Measurements from ENCODE around the gene SACM1L.

The SACM1L gene

DNA sequence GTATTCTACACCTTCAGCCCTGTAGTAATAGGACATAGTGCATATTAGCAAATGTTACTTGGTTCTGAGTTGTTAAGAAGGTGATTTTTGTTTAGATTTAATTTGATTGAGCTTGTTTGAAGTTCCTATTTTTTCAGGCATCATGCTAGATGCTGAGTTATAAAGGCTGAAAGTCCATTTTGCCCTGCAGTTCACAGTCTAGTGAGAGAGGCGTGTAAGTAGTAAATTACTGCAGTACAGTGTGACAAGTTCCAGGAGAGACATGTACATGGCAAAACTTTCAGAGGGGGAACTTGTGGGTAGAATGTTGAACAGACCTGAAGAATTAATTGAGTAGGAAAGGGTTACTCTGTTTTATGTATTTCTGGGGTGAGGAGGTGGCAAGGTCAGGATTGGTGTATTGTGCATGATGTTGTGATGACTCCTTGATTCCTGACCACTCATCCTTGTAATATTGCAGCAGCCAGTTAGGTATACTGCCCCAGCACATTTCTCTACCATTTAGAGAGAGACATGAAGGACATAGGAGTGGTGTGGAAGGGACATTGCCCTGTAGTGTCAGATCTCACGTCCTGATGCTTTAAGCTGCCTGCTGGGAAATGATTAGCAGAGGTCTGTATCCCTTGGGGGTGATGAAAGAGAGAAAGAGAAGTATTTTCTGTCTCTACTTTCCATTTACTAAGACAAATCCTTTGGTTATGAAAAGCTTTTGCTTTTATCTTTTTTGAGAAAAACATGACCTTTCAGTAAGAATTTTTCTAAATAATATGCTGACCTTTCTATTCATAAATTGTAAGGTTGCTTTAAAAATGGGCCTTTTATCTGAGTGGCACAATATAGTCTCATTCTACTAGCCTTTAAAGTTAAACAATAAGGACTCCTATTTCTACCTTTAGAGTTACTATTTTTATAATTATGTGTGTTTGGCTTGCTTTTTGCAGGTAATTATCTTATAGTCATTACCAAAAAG is 16.9 kb downstream of the SACM1L start:
- no peak for ATAC-seq
- TF ChIP-seq ZFP3 (CRISPR knock-in tag; IDR thresholded peaks at IDR 0.05) (no peak), TCF4 (CRISPR knock-in tag; IDR thresholded peaks at IDR 0.05; ENCODE audit: borderline replicate concordance) (no peak), ZFP30 (CRISPR knock-in tag; IDR thresholded peaks at IDR 0.05) (no peak), ARNTL (CRISPR knock-in tag; IDR thresholded peaks at IDR 0.05; ENCODE audit: borderline replicate concordance, low read depth) (no peak), OSR1 (CRISPR knock-in tag; IDR thresholded peaks at IDR 0.05) (no peak), TOX (CRISPR knock-in tag; IDR thresholded peaks at IDR 0.05; ENCODE audit: borderline replicate concordance) (no peak), PPARA (CRISPR knock-in tag; IDR thresholded peaks at IDR 0.05; ENCODE audit: borderline replicate concordance) (no peak), ESRRG (CRISPR knock-in tag; IDR thresholded peaks at IDR 0.05) (no peak), ZNF565 (CRISPR knock-in tag; conservative IDR thresholded peaks at IDR 0.05; ENCODE audit: low read depth) (no peak), BACH2 (CRISPR knock-in tag; IDR thresholded peaks at IDR 0.05; ENCODE audit: borderline replicate concordance) (no peak), ZC3H10 (CRISPR knock-in tag; IDR thresholded peaks at IDR 0.05) (no peak), ZNF70 (CRISPR knock-in tag; IDR thresholded peaks at IDR 0.05) (no peak)
- TF ChIP-seq, protein P1, sequence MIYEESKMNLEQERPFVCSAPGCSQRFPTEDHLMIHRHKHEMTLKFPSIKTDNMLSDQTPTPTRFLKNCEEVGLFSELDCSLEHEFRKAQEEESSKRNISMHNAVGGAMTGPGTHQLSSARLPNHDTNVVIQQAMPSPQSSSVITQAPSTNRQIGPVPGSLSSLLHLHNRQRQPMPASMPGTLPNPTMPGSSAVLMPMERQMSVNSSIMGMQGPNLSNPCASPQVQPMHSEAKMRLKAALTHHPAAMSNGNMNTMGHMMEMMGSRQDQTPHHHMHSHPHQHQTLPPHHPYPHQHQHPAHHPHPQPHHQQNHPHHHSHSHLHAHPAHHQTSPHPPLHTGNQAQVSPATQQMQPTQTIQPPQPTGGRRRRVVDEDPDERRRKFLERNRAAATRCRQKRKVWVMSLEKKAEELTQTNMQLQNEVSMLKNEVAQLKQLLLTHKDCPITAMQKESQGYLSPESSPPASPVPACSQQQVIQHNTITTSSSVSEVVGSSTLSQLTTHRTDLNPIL (CRISPR knock-in tag; IDR thresholded peaks at IDR 0.05; ENCODE audit: low read depth): no peak
- TF ChIP-seq, protein P2, sequence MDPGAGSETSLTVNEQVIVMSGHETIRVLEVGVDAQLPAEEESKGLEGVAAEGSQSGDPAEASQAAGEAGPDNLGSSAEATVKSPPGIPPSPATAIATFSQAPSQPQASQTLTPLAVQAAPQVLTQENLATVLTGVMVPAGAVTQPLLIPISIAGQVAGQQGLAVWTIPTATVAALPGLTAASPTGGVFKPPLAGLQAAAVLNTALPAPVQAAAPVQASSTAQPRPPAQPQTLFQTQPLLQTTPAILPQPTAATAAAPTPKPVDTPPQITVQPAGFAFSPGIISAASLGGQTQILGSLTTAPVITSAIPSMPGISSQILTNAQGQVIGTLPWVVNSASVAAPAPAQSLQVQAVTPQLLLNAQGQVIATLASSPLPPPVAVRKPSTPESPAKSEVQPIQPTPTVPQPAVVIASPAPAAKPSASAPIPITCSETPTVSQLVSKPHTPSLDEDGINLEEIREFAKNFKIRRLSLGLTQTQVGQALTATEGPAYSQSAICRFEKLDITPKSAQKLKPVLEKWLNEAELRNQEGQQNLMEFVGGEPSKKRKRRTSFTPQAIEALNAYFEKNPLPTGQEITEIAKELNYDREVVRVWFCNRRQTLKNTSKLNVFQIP (CRISPR knock-in tag; IDR thresholded peaks at IDR 0.05; ENCODE audit: borderline replicate concordance, low read depth): no peak
- TF ChIP-seq, protein P3, sequence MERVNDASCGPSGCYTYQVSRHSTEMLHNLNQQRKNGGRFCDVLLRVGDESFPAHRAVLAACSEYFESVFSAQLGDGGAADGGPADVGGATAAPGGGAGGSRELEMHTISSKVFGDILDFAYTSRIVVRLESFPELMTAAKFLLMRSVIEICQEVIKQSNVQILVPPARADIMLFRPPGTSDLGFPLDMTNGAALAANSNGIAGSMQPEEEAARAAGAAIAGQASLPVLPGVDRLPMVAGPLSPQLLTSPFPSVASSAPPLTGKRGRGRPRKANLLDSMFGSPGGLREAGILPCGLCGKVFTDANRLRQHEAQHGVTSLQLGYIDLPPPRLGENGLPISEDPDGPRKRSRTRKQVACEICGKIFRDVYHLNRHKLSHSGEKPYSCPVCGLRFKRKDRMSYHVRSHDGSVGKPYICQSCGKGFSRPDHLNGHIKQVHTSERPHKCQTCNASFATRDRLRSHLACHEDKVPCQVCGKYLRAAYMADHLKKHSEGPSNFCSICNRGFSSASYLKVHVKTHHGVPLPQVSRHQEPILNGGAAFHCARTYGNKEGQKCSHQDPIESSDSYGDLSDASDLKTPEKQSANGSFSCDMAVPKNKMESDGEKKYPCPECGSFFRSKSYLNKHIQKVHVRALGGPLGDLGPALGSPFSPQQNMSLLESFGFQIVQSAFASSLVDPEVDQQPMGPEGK (CRISPR knock-in tag; IDR thresholded peaks at IDR 0.05; ENCODE audit: borderline replicate concordance): no peak
- TF ChIP-seq, protein P4, sequence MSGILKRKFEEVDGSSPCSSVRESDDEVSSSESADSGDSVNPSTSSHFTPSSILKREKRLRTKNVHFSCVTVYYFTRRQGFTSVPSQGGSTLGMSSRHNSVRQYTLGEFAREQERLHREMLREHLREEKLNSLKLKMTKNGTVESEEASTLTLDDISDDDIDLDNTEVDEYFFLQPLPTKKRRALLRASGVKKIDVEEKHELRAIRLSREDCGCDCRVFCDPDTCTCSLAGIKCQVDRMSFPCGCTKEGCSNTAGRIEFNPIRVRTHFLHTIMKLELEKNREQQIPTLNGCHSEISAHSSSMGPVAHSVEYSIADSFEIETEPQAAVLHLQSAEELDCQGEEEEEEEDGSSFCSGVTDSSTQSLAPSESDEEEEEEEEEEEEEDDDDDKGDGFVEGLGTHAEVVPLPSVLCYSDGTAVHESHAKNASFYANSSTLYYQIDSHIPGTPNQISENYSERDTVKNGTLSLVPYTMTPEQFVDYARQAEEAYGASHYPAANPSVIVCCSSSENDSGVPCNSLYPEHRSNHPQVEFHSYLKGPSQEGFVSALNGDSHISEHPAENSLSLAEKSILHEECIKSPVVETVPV (CRISPR knock-in tag; IDR thresholded peaks at IDR 0.05): no peak
- TF ChIP-seq, protein P5, sequence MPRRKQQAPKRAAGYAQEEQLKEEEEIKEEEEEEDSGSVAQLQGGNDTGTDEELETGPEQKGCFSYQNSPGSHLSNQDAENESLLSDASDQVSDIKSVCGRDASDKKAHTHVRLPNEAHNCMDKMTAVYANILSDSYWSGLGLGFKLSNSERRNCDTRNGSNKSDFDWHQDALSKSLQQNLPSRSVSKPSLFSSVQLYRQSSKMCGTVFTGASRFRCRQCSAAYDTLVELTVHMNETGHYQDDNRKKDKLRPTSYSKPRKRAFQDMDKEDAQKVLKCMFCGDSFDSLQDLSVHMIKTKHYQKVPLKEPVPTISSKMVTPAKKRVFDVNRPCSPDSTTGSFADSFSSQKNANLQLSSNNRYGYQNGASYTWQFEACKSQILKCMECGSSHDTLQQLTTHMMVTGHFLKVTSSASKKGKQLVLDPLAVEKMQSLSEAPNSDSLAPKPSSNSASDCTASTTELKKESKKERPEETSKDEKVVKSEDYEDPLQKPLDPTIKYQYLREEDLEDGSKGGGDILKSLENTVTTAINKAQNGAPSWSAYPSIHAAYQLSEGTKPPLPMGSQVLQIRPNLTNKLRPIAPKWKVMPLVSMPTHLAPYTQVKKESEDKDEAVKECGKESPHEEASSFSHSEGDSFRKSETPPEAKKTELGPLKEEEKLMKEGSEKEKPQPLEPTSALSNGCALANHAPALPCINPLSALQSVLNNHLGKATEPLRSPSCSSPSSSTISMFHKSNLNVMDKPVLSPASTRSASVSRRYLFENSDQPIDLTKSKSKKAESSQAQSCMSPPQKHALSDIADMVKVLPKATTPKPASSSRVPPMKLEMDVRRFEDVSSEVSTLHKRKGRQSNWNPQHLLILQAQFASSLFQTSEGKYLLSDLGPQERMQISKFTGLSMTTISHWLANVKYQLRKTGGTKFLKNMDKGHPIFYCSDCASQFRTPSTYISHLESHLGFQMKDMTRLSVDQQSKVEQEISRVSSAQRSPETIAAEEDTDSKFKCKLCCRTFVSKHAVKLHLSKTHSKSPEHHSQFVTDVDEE (CRISPR knock-in tag; IDR thresholded peaks at IDR 0.05): no peak

DNA sequence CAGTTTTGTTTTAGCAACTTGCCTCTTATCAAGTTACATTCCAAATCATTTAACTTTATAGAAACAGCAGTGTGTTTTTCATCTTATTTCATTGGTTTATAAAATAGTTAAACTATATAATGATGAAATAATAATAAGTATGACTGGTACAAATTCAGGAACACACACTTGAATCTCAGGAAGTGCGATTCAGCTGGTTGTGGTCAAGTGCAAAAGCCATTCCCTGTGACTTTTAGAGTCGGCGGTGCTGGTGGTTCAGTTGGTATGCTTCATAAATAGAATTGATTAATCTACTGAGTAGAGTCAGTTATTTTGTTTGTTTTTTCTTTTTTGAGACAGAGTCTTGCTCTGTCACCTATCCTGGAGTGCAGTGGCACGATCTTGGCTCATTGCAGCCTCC is 22.7 kb downstream of the SACM1L start:
- ATAC-seq: no peak
- TF ChIP-seq ZFP30 (CRISPR knock-in tag; IDR thresholded peaks at IDR 0.05): no peak
- TF ChIP-seq, protein P3 (CRISPR knock-in tag; IDR thresholded peaks at IDR 0.05; ENCODE audit: borderline replicate concordance): no peak
- TF ChIP-seq CSDC2 (CRISPR knock-in tag; IDR thresholded peaks at IDR 0.05): no peak
- TF ChIP-seq ZFP3 (CRISPR knock-in tag; IDR thresholded peaks at IDR 0.05): no peak
- no peak for TF ChIP-seq ZNF70 (CRISPR knock-in tag; IDR thresholded peaks at IDR 0.05)
- no peak for TF ChIP-seq SNAI2 (CRISPR knock-in tag; IDR thresholded peaks at IDR 0.05)
- TF ChIP-seq, protein P5 (CRISPR knock-in tag; IDR thresholded peaks at IDR 0.05): no peak
- TF ChIP-seq, protein P4 (CRISPR knock-in tag; IDR thresholded peaks at IDR 0.05): no peak
- TF ChIP-seq, protein P2 (CRISPR knock-in tag; IDR thresholded peaks at IDR 0.05; ENCODE audit: borderline replicate concordance, low read depth): no peak
- no peak for TF ChIP-seq PPARA (CRISPR knock-in tag; IDR thresholded peaks at IDR 0.05; ENCODE audit: borderline replicate concordance)
